ENCODE results near the gene NFIC. TPM values are rescaled to one million over a fixed set of nuclear protein-coding genes. Genes with fewer than 3 reads are reported as not detected.

NFIC gene
- polyA plus RNA-seq, 1 of the 3 experiments (the other 2 are of a cell fraction): 7.2 TPM

GRCh38 chr19:3452171-3452941 is 86.0 kb downstream of the NFIC start:
- no peak overlapping the region for H3K9ac ChIP-seq
- DNase-seq: peak; percentile 22
- H3K79me2 ChIP-seq (ENCODE audit: insufficient read depth): peaks cover 28% of the 10 kb centered on the region; the same call in 1 of the 2 replicates
- peaks cover 0 to 5% of the 10 kb centered on the region in 2 experiments; a peak in 1 of 4 replicates for H3K4me1 ChIP-seq (ENCODE audit: control insufficient read depth in 1 of 2, insufficient read depth in 2 of 2, low read depth in 1 of 2, low read length in 1 of 2)
- H3K9me3 ChIP-seq: no peaks in the 10 kb centered on the region
- TF ChIP-seq EP300 (IDR thresholded peaks at IDR 0.05; ENCODE audit: borderline replicate concordance in 1 of 2, low read depth in 1 of 2, low read length in 1 of 2): no peak
- no peak for TF ChIP-seq JUND (IDR thresholded peaks at IDR 0.05)
- no peak for TF ChIP-seq RFX5 (IDR thresholded peaks at IDR 0.05; ENCODE audit: low read length)
- no peak for TF ChIP-seq POLR2AphosphoS5 (IDR thresholded peaks at IDR 0.05; ENCODE audit: low read depth, low read length)
- no peak for TF ChIP-seq USF1 (IDR thresholded peaks at IDR 0.05; ENCODE audit: borderline replicate concordance, low read depth)
- TF ChIP-seq REST (IDR thresholded peaks at IDR 0.05; ENCODE audit: low read depth, low read length): no peak
- TF ChIP-seq IRF3 (IDR thresholded peaks at IDR 0.05; ENCODE audit: low read depth, low read length): no peak
- no peak for TF ChIP-seq EZH2phosphoT487 (IDR thresholded peaks at IDR 0.05; ENCODE audit: borderline replicate concordance, low read depth)
- no peak for TF ChIP-seq NRF1 (IDR thresholded peaks at IDR 0.05; ENCODE audit: low read depth, low read length)
- no peak for TF ChIP-seq MAX (IDR thresholded peaks at IDR 0.05; ENCODE audit: low read depth)
- TF ChIP-seq MXI1 (IDR thresholded peaks at IDR 0.05; ENCODE audit: low read depth, low read length): no peak
- TF ChIP-seq PBX3 (IDR thresholded peaks at IDR 0.05): no peak
- no peak for TF ChIP-seq ZBTB33 (IDR thresholded peaks at IDR 0.05; ENCODE audit: borderline replicate concordance, low read depth)
- TF ChIP-seq ELF1 (IDR thresholded peaks at IDR 0.05): no peak
- no peak for TF ChIP-seq MEF2A (IDR thresholded peaks at IDR 0.05; ENCODE audit: borderline replicate concordance, low read depth)
- TF ChIP-seq CTCF (IDR thresholded peaks at IDR 0.05): no peak
- TF ChIP-seq NFIC (IDR thresholded peaks at IDR 0.05; ENCODE audit: borderline replicate concordance): no peak
- TF ChIP-seq FOXM1 (IDR thresholded peaks at IDR 0.05; ENCODE audit: low read depth): no peak
- TF ChIP-seq FOXJ3 (CRISPR knock-in tag; IDR thresholded peaks at IDR 0.05): no peak
- ChIA-PET POLR2A (no interaction called here), CTCF (no interaction called here)
- no peak overlapping the region for H2AFZ ChIP-seq (ENCODE audit: low read depth)
- H3K27ac ChIP-seq (ENCODE audit: low read depth in 2 of 2, low read length in 1 of 2): peak overlapping the region in 1 of 2 experiments; percentile 97; a peak in 2 of 4 replicates
- WGBS (ENCODE audit: low lambda C conversion rate): 96% methylated on average over 37 of the region's 38 CpGs
- peaks cover 27 to 43% of the 10 kb centered on the region in 2 experiments for H3K36me3 ChIP-seq (replicated peaks in 1 of 2; ENCODE audit: control insufficient read depth in 1 of 2, insufficient read depth in 2 of 2, low read length in 1 of 2)
- H3K4me3 ChIP-seq (ENCODE audit: low read depth in 2 of 2, low read length in 1 of 2): no peak overlapping the region
- H3K27me3 ChIP-seq (ENCODE audit: insufficient read depth): no peaks in the 10 kb centered on the region
- no peak overlapping the region for H3K4me2 ChIP-seq
- peaks cover 27% of the 10 kb centered on the region for H4K20me1 ChIP-seq (ENCODE audit: insufficient read depth)
- no peaks in the 10 kb centered on the region for H3K9me2 ChIP-seq
- H3F3A ChIP-seq (replicated peaks; ENCODE audit: insufficient read depth): peaks cover 26% of the 10 kb centered on the region

All from SK-N-SH (cell line).